CD4-positive, CD25-positive, alpha-beta regulatory T cell (primary cell): ENCODE data around the gene LCN15. TPM values are rescaled to one million over a fixed set of nuclear protein-coding genes. Genes with fewer than 3 reads are reported as not detected.

ENCODE experiments used
- ATAC-seq, 2 donors: fragments of 150-1000 bp; cut with Tn5 transposase; one replicate each; pipeline ENCODE4 v1.10.0; 2021; ENCODE audit warnings: low read depth in 2 of 2, moderate number of reproducible peaks in 2 of 2, moderate library complexity in 1 of 2
- DNase-seq, 3 donors: peaks; one replicate each; pipeline versions ENCODE4 v3.0.0 to v3.0.0-alpha.2; 2012 to 2022; ENCODE audit warnings: mixed read lengths in 1 of 3
- H3K27ac ChIP-seq: one replicate; pipeline ENCODE4 v1.7.0; 2013; ENCODE audit warnings: mild to moderate bottlenecking, low read length; ENCODE audit not compliant: insufficient read depth, poor library complexity, severe bottlenecking
- H3K27me3 ChIP-seq: one replicate; pipeline ENCODE4 v1.7.0; 2013; ENCODE audit warnings: low read length; ENCODE audit not compliant: control insufficient read depth, insufficient read depth
- H3K36me3 ChIP-seq: one replicate; pipeline ENCODE4 v1.7.0; 2013; ENCODE audit warnings: mild to moderate bottlenecking, low read length, moderate library complexity; ENCODE audit not compliant: control insufficient read depth, insufficient read depth
- H3K4me1 ChIP-seq: 2 replicates; pipeline ENCODE4 v1.7.0; 2013; ENCODE audit warnings: mild to moderate bottlenecking, low read length; ENCODE audit not compliant: insufficient read depth, control insufficient read depth, poor library complexity, severe bottlenecking
- H3K4me3 ChIP-seq: one replicate; pipeline ENCODE4 v1.7.0; 2013; ENCODE audit warnings: low read depth, mild to moderate bottlenecking, low read length, moderate library complexity
- H3K9me3 ChIP-seq, 2 experiments: 1 replicate in 1 of 2; 2 replicates in 1 of 2; pipeline ENCODE4 v1.7.0; 2013; ENCODE audit warnings: low read length in 2 of 2, mild to moderate bottlenecking in 1 of 2, moderate library complexity in 1 of 2; ENCODE audit not compliant: control insufficient read depth in 2 of 2
- H3K27ac Mint-ChIP-seq, 3 donors: one replicate each; pipeline ENCODE4 v1.8.0; 2020 to 2022; ENCODE audit warnings: mild to moderate bottlenecking in 3 of 3, mixed read lengths in 3 of 3, moderate library complexity in 2 of 3
- H3K27me3 Mint-ChIP-seq: one replicate; pipeline ENCODE4 v1.8.0; 2022; ENCODE audit warnings: mild to moderate bottlenecking, mixed read lengths
- H3K36me3 Mint-ChIP-seq: one replicate; pipeline ENCODE4 v1.8.0; 2020; ENCODE audit warnings: mixed read lengths
- H3K4me1 Mint-ChIP-seq, 4 donors: one replicate each; pipeline ENCODE4 v1.8.0; 2020 to 2022; ENCODE audit warnings: mixed read lengths in 4 of 4, mild to moderate bottlenecking in 1 of 4
- H3K4me3 Mint-ChIP-seq, 4 donors: one replicate each; pipeline ENCODE4 v1.8.0; 2020 to 2022; ENCODE audit warnings: mild to moderate bottlenecking in 4 of 4, mixed read lengths in 4 of 4, moderate library complexity in 3 of 4
- H3K9me3 Mint-ChIP-seq, 7 donors: one replicate each; pipeline ENCODE4 v1.8.0; 2020 to 2022; ENCODE audit warnings: mixed read lengths in 7 of 7, mild to moderate bottlenecking in 3 of 7, moderate library complexity in 2 of 7
- polyA plus RNA-seq, 4 donors: library from polyadenylated mRNA; unstranded; fragments of 300-500 nt; fragmentation: Illumina TruSeq; gene quantifications; one replicate each; pipeline ENCODE4 v1.2.3, GENCODE V29; 2021
- total RNA-seq: library from RNA; stranded (reverse); gene quantifications from one replicate; pipeline ENCODE4 v1.2.3, GENCODE V29; 2022

The LCN15 gene
- total and polyA plus RNA-seq, 5 donors from 2014 or later = not detected

DNA sequence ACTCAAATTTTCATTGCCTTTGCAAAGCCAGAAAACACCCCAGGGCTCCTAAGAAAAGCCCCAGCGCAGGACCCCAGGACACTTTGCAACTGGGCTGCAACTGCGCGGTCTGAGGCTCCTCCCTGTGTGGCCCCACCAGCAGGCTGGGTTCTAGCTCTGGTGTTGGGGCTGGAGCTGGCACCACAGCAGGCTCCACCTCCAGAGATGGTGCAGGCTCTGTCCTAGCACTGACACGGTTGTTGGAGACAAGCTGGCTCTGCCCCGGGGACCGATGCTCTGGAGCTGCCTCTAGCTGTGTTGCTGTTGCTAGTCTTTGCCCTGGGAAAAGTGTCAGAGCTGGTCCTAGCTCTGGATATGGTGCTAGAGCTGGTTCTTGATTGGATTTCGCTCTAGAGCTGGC is 35.2 kb downstream of the LCN15 start:
- H3K27ac Mint-ChIP-seq = no peak overlapping the region
- H3K4me3 ChIP-seq = no peak overlapping the region
- H3K27ac ChIP-seq = no peak overlapping the region
- no peaks in the 10 kb centered on the region for H3K9me3 ChIP-seq
- H3K4me1 Mint-ChIP-seq = peaks cover 6 to 34% (median 10%) of the 10 kb centered on the region in 4 donors
- H3K36me3 Mint-ChIP-seq = peaks cover 19% of the 10 kb centered on the region
- ATAC-seq = no peak
- peaks cover 22% of the 10 kb centered on the region for H3K36me3 ChIP-seq
- peak overlapping the region; percentile 60 to 89 (median 74) for H3K4me3 Mint-ChIP-seq
- no peak for DNase-seq
- peaks cover 0 to 3% (median 0%) of the 10 kb centered on the region in 7 donors for H3K9me3 Mint-ChIP-seq
- peaks cover 35% of the 10 kb centered on the region for H3K4me1 ChIP-seq
- H3K27me3 Mint-ChIP-seq = peaks cover 9% of the 10 kb centered on the region
- no peaks in the 10 kb centered on the region for H3K27me3 ChIP-seq

DNA sequence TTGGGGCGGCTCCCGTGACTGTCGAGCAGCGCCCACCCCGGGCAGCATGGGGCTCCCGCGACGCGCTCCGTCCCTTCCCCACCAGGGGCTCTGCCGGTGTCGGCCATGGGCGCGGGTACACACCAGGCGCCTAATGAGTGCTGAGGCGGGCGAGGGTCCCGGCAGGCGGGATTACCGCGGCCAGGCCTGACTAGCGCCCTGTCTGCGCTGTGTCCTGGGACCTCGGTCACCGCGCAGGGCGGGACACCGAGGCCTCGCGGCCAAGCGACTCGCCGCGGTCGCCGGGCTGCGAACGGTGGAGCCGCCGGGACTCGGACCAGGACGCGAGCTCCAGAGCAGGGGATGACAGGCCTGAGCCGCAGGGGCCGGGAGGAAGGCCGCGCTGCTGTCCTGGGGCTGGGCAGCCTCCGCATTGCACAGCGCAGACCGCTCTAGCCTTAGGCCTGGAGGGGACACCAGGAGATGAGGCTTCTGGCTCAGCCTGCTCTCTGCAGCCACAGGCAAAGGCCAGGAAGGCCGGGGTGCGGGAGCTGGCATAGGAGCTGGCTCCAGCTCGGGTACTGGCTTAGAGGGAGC is 35.7 kb downstream of the LCN15 start:
- Mint-ChIP-seq H3K9me3 (peaks cover 0 to 3% (median 0%) of the 10 kb centered on the region in 7 donors), H3K36me3 (peaks cover 24% of the 10 kb centered on the region), H3K4me1 (peaks cover 6 to 37% (median 10%) of the 10 kb centered on the region in 4 donors), H3K4me3 (peak overlapping the region in 3 of 4 donors; percentile 60 to 76 (median 72)), H3K27ac (no peak overlapping the region), H3K27me3 (peaks cover 9% of the 10 kb centered on the region)
- no peaks in the 10 kb centered on the region for H3K27me3 ChIP-seq
- peaks cover 27% of the 10 kb centered on the region for H3K36me3 ChIP-seq
- no peaks in the 10 kb centered on the region for H3K9me3 ChIP-seq
- no peak overlapping the region for H3K27ac ChIP-seq
- ATAC-seq (peak in 1 of 2 donors; percentile 2), DNase-seq (peak in 1 of 3 donors; percentile 20)
- H3K4me1 ChIP-seq = peaks cover 35% of the 10 kb centered on the region
- no peak overlapping the region for H3K4me3 ChIP-seq

DNA sequence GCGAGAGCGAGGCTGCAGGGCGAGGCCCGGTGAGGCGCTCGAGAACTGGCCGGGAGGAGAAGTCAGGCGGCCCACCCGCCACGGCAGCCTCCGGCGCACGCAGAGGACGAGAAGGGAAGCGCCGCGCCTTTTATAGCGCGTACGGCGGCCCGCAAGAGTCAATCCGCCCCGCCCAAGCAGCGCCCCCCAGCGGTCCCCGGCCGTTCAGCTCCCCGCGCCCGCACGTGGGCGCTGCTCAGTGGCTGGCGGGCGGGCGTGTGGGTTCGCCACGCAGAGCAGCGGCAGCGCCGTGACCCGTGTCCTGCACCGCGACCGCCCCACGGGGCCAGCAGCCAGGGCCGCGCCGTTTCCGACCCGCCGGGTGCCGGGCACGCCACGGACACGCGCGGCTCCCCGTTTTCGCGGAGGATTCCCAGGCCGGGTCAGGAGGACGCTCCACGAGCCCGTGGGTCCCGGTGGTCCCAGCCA is 36.2 kb downstream of the LCN15 start:
- peaks cover 30% of the 10 kb centered on the region for H3K36me3 ChIP-seq
- peaks cover 35% of the 10 kb centered on the region for H3K4me1 ChIP-seq
- peaks cover 6 to 39% (median 10%) of the 10 kb centered on the region in 4 donors for H3K4me1 Mint-ChIP-seq
- no peak overlapping the region for H3K4me3 ChIP-seq
- H3K27ac Mint-ChIP-seq = peak overlapping the region in 1 of 3 donors; percentile 95
- H3K27me3 ChIP-seq = no peaks in the 10 kb centered on the region
- peak overlapping the region; percentile 68 for H3K27ac ChIP-seq
- H3K9me3 Mint-ChIP-seq = peaks cover 0 to 3% (median 0%) of the 10 kb centered on the region in 7 donors
- DNase-seq (peak; percentile 83 to 91 (median 91)), ATAC-seq (peak; percentile 77 to 78)
- H3K27me3 Mint-ChIP-seq = peaks cover 9% of the 10 kb centered on the region
- H3K9me3 ChIP-seq = no peaks in the 10 kb centered on the region
- peak overlapping the region; percentile 83 to 96 (median 96) for H3K4me3 Mint-ChIP-seq
- peaks cover 25% of the 10 kb centered on the region for H3K36me3 Mint-ChIP-seq

DNA sequence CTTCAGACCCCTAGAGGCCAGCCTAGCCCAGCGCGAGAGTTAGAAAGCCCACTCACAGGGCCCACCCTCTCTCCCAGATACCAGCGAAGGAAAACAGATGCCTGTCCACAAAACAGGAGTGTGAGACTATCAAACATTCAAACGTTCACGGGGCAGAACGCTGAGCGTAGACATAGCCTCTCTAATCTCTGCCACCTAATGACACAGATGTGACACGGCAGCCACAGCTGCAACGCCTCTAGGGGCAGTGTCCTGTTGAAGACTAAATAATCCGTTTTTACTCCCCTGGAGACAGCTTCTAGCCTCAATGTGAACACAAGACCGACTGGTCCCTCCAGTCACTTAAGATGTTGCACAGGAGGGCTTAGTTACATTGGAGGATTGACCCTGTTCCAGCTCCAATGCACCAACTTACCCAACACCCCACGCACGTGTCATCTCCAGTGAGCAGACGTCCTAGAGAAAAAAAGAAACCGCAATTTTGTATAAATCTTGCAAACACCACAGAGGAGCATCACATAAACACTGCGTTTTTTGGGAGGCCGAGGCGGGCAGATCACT is 37.6 kb downstream of the LCN15 start:
- Histone ChIP-seq H3K4me1 (peaks cover 35% of the 10 kb centered on the region), H3K27me3 (no peaks in the 10 kb centered on the region), H3K9me3 (no peaks in the 10 kb centered on the region), H3K4me3 (peak overlapping the region; percentile 87), H3K27ac (peak overlapping the region; percentile 68), H3K36me3 (peaks cover 35% of the 10 kb centered on the region)
- Mint-ChIP-seq H3K4me1 (peaks cover 6 to 39% (median 10%) of the 10 kb centered on the region in 4 donors), H3K27me3 (peaks cover 9% of the 10 kb centered on the region), H3K27ac (peak overlapping the region; percentile 86 to 97 (median 95)), H3K36me3 (peaks cover 25% of the 10 kb centered on the region), H3K4me3 (peak overlapping the region; percentile 96 to 97 (median 96)), H3K9me3 (peaks cover 0 to 3% (median 0%) of the 10 kb centered on the region in 7 donors)
- peak; percentile 25 to 75 (median 54) for DNase-seq
- peak; percentile 42 to 49 for ATAC-seq

DNA sequence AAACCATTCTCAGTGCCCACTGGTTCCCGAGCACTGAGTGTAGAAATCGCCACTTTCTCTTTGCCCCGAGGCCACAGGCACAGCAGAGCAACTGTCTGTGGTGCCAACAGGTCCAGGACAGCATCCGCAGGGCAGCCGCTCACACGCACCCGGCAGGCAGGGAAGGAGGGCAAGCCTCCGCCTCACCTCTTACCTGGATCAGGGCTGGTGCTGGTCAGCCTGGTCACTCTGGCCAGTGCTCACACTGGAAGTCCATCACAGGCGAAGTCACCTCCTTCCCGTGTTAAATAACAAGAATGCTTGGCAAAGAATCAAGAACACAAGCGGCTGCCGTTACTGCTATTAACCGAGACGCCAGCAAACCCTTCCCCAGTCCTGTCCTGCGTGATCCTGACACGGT is 38.2 kb downstream of the LCN15 start:
- peaks cover 35% of the 10 kb centered on the region for H3K4me1 ChIP-seq
- DNase-seq = no peak
- H3K36me3 ChIP-seq = peaks cover 38% of the 10 kb centered on the region
- no peaks in the 10 kb centered on the region for H3K9me3 ChIP-seq
- peak overlapping the region; percentile 68 for H3K27ac ChIP-seq
- H3K9me3 Mint-ChIP-seq = peaks cover 0 to 3% (median 0%) of the 10 kb centered on the region in 7 donors
- peak overlapping the region; percentile 86 to 97 (median 95) for H3K27ac Mint-ChIP-seq
- peak overlapping the region; percentile 96 to 97 (median 96) for H3K4me3 Mint-ChIP-seq
- no peak for ATAC-seq
- peaks cover 9% of the 10 kb centered on the region for H3K27me3 Mint-ChIP-seq
- peaks cover 26% of the 10 kb centered on the region for H3K36me3 Mint-ChIP-seq
- peaks cover 6 to 41% (median 11%) of the 10 kb centered on the region in 4 donors for H3K4me1 Mint-ChIP-seq
- H3K27me3 ChIP-seq = no peaks in the 10 kb centered on the region
- H3K4me3 ChIP-seq = peak overlapping the region; percentile 87

DNA sequence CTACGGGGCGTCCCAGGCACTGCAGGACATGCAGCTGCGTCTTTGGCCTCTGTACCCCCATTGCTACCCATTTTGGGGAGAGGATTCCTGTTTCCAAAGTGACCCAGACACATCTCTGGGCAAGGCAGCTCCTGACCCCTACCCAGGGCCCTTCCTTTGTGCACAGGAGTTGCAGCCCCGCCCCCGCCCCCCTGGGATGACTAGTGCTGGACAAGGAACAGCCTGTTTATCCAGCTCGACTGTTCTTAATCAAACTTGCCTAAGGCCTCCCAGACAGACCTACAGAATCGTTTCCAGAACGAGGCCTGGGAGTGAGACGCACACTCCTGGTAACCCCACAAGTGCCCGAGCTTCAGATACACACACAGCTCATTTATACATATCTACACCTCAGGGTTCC is 38.7 kb downstream of the LCN15 start:
- peaks cover 9% of the 10 kb centered on the region for H3K27me3 Mint-ChIP-seq
- Histone ChIP-seq H3K9me3 (no peaks in the 10 kb centered on the region), H3K4me1 (peaks cover 35% of the 10 kb centered on the region), H3K27ac (no peak overlapping the region), H3K4me3 (no peak overlapping the region), H3K36me3 (peaks cover 38% of the 10 kb centered on the region), H3K27me3 (no peaks in the 10 kb centered on the region)
- peaks cover 0 to 3% (median 0%) of the 10 kb centered on the region in 7 donors for H3K9me3 Mint-ChIP-seq
- peak overlapping the region; percentile 13 to 96 (median 56) for H3K4me3 Mint-ChIP-seq
- ATAC-seq (no peak), DNase-seq (no peak)
- H3K4me1 Mint-ChIP-seq = peaks cover 6 to 42% (median 11%) of the 10 kb centered on the region in 4 donors
- peaks cover 28% of the 10 kb centered on the region for H3K36me3 Mint-ChIP-seq
- peak overlapping the region in 1 of 3 donors; percentile 38 for H3K27ac Mint-ChIP-seq

DNA sequence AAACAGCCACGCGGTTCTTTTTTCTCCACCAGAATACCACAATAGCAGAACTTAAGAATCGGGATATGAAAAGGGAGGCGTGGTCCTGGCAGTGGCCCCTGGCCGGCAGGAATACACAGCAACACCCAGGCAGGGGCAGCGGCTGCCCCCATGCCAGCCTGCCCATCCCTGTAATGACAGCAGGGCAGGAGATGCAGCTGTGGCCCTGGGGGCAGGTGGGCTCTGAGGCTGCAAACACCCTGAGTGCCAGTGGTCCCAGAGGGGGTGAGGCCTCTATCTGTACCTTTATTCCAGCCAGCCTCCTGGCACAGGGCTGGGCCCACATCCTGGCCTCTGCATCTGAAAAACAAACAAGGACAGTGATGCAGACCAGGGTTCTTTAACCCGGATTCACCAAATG is 39.5 kb downstream of the LCN15 start:
- H3K4me1 ChIP-seq = peaks cover 35% of the 10 kb centered on the region
- peaks cover 38% of the 10 kb centered on the region for H3K36me3 ChIP-seq
- Mint-ChIP-seq H3K4me3 (peak overlapping the region in 1 of 4 donors; percentile 78), H3K36me3 (peaks cover 28% of the 10 kb centered on the region), H3K4me1 (peaks cover 6 to 42% (median 11%) of the 10 kb centered on the region in 4 donors), H3K27ac (no peak overlapping the region), H3K27me3 (peaks cover 9% of the 10 kb centered on the region), H3K9me3 (peaks cover 0 to 3% (median 0%) of the 10 kb centered on the region in 7 donors)
- no peak overlapping the region for H3K4me3 ChIP-seq
- H3K9me3 ChIP-seq = no peaks in the 10 kb centered on the region
- DNase-seq = no peak
- H3K27ac ChIP-seq = no peak overlapping the region
- no peak for ATAC-seq
- no peaks in the 10 kb centered on the region for H3K27me3 ChIP-seq
